Thymus (tissue), 11 donors: ENCODE data around the gene PARD3. TPM values are rescaled to one million over a fixed set of nuclear protein-coding genes. Genes with fewer than 3 reads are reported as not detected.
A peak's percentile ranks its signal among the peaks of the same experiment; 100 is the strongest.

ENCODE experiments used
- DNase-seq, 9 donors: peaks; one replicate each; pipeline ENCODE4 v3.0.0-alpha.2; 2013; ENCODE audit warnings: low spot score in 9 of 9, low read depth in 6 of 9, missing footprints in 1 of 9
- H3K27ac ChIP-seq, 2 donors: one replicate each; pipeline ENCODE4 v1.5.1; 2013; ENCODE audit warnings: control low read depth in 1 of 2, low read depth in 1 of 2, low read length in 1 of 2, mild to moderate bottlenecking in 1 of 2, moderate library complexity in 1 of 2
- H3K27me3 ChIP-seq, 2 donors: one replicate each; pipeline ENCODE4 v1.5.1; 2013; ENCODE audit warnings: low read length in 1 of 2; ENCODE audit not compliant: control insufficient read depth in 2 of 2, insufficient read depth in 1 of 2
- H3K36me3 ChIP-seq, 2 donors: one replicate each; pipeline ENCODE4 v1.5.1; 2013; ENCODE audit warnings: low read length in 1 of 2, mild to moderate bottlenecking in 1 of 2, moderate library complexity in 1 of 2; ENCODE audit not compliant: control insufficient read depth in 2 of 2, insufficient read depth in 2 of 2
- H3K4me1 ChIP-seq, 2 donors: one replicate each; pipeline ENCODE4 v1.5.1; 2013; ENCODE audit warnings: low read length in 2 of 2; ENCODE audit not compliant: control insufficient read depth in 2 of 2, insufficient read depth in 2 of 2
- H3K4me3 ChIP-seq, 2 donors: one replicate each; pipeline ENCODE4 v1.5.1; 2013; ENCODE audit warnings: low read length in 2 of 2, control low read depth in 1 of 2, mild to moderate bottlenecking in 1 of 2
- H3K9me3 ChIP-seq, 2 donors: one replicate each; pipeline ENCODE4 v1.5.1; 2013; ENCODE audit warnings: low read length in 1 of 2, mild to moderate bottlenecking in 1 of 2; ENCODE audit not compliant: control insufficient read depth in 2 of 2, insufficient read depth in 1 of 2
- WGBS: extraction: QIAGEN DNeasy Blood & Tissue Kit; methylation state at CpG from one replicate; pipeline ENCODE4 v1.1.7; 2013; 5-methylcytosine and 5-hydroxymethylcytosine counted together
- polyA plus RNA-seq: library from polyadenylated mRNA; stranded (reverse); fragments of 200-250 nt; gene quantifications from one replicate; pipeline ENCODE4 v1.2.3, GENCODE V29; 2013
- total RNA-seq: library from RNA; stranded (reverse); fragments of 120-200 nt; gene quantifications from one replicate; pipeline ENCODE4 v1.2.4, GENCODE V29; 2013
- donor health status: healthy.

The PARD3 gene
- total and polyA plus RNA-seq, 2 donors = 13.3 to 23.5 TPM

DNA sequence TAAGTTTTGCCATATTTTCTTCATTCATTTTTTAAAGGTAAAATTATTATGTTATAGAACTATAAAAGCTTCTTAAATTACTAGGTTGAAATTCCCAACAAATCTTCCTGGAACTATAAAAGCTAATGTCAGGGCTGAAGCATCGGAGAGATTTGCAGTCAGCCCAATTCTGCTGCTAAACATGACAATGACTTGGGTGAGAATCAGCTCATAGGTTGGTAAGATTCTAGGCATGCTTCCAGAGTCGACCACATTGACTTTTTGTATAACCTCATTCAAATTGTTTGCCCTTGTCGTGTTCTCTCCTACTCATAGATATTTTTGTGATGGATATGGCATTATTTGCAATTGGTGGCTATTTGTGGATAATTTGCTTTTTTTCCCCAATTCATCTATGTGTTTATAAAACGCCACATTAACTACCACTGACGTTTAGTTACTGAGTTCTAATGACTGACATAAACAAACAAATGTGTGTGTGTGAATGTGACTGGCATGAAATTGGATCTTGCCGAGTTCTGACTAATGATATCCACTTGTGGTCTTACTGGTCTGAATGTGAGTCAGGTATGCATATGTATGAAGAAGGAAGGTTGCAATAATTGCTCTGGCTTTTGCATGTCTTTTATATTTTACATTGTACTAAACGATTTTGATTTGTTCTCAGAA is 579.8 kb downstream of the PARD3 start:
- H3K27ac ChIP-seq = no peak overlapping the region
- DNase-seq = no peak
- no peaks in the 10 kb centered on the region for H3K9me3 ChIP-seq
- no peaks in the 10 kb centered on the region for H3K27me3 ChIP-seq
- no peak overlapping the region for H3K4me3 ChIP-seq
- H3K36me3 ChIP-seq = no peaks in the 10 kb centered on the region
- H3K4me1 ChIP-seq = peaks cover 0 to 3% of the 10 kb centered on the region in 2 donors
- 93% methylated on average over 7 of the region's 7 CpGs for WGBS

DNA sequence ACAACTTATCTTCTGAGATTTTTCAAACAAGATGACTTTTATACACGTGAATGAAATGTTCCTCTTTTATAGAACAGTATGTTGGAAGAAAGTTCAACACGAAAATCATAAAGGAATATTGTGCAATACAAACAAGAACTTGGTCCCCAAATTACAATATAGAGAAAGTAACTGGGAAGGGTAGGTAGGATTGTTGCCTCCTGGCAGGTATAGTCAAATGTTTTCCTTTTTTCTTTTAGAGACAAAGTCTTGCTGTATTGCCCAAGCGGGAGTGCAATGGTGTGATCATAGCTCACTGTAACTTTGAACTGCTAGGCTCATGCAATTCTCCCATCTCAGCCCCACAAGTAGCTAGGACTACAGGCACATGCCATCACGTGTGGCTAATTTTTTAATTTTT is 582.6 kb downstream of the PARD3 start:
- Histone ChIP-seq H3K4me3 (no peak overlapping the region), H3K36me3 (no peaks in the 10 kb centered on the region), H3K27me3 (no peaks in the 10 kb centered on the region), H3K9me3 (peaks cover 0 to under 1% of the 10 kb centered on the region in 2 donors), H3K27ac (no peak overlapping the region), H3K4me1 (peaks cover 0 to 3% of the 10 kb centered on the region in 2 donors)
- DNase-seq = no peak
- 97% methylated on average over 4 of the region's 4 CpGs for WGBS

DNA sequence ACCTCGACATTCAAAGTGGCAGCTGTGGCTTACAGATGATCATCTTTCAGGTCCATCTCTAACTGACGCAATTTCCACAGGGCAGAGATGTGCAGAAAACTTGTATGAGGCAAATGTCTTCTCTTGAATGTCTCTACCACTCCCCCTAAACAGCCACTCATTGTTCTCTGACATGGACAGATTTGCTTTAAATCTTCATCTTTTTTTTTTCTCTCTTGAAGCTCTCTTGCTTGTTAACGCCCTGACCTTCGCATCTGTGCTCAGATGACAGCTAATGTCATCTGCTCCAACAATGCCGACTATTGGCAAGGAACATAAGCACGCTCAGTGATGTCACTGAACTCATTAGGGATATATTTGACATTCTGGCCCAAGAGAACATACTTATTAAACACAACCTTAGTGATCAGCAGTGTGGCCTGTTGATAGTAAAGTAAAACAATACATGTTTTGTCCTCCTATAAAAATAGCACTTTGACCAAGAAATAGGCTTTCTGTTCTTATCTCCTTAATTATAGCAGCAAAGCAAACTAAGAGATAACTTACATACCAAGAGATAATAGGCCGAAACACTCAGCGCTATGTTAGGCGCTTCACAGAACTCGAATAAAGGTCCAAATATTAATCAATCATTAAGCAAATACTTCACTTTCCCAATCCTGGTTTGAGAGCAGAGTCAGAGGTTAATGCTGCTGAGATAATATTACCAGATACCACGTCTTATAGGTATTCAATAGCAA is 583.5 kb downstream of the PARD3 start:
- no peak overlapping the region for H3K4me3 ChIP-seq
- no peak overlapping the region for H3K27ac ChIP-seq
- DNase-seq = no peak
- H3K36me3 ChIP-seq = no peaks in the 10 kb centered on the region
- no peaks in the 10 kb centered on the region for H3K4me1 ChIP-seq
- peaks cover 0 to 4% of the 10 kb centered on the region in 2 donors for H3K9me3 ChIP-seq
- no peaks in the 10 kb centered on the region for H3K27me3 ChIP-seq
- 91% methylated on average over 11 of the region's 11 CpGs for WGBS

DNA sequence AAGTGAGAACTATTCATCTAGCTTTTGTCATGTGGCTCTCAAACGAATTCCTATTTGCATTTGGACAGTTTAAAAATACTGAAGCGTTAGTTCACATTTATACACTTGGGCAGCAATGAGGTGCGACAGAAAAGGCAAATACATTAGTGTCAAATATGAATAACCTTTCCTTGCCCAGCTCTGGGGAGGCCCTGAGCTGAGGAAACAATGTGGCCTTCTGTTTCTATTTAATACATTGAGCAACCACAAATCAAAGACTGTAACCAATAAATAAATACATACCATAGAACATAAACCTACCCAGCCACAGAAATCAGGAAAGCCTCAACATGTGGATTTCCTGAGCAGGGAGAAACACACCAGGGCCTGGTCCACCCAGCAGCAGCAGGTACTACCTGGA is 585.2 kb downstream of the PARD3 start:
- Histone ChIP-seq H3K9me3 (peaks cover 0 to 4% of the 10 kb centered on the region in 2 donors), H3K4me1 (no peaks in the 10 kb centered on the region), H3K27ac (no peak overlapping the region), H3K27me3 (no peaks in the 10 kb centered on the region), H3K36me3 (no peaks in the 10 kb centered on the region), H3K4me3 (no peak overlapping the region)
- WGBS = 94% methylated on average over 3 of the region's 3 CpGs
- no peak for DNase-seq

DNA sequence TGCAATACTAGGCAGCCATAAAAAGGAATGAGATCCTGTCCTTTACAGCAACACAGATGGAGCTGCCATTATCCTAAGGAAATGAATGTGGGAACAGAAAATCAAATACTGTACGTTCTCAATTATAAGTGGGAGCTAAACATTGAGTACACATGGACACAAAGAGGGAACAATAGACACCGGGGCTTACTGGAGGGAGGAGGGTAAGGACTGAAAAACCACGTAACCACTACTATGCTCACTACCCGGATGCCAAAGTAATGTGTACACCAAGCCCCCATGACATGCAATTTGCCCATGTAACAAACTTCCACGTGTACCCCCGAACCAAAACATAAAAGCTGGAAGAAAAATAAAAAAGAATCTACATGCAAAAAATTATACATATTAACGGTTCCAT is 587.0 kb downstream of the PARD3 start:
- H3K27ac ChIP-seq = no peak overlapping the region
- no peaks in the 10 kb centered on the region for H3K4me1 ChIP-seq
- H3K27me3 ChIP-seq = no peaks in the 10 kb centered on the region
- DNase-seq = no peak
- H3K36me3 ChIP-seq = no peaks in the 10 kb centered on the region
- no peak overlapping the region for H3K4me3 ChIP-seq
- H3K9me3 ChIP-seq = peaks cover 0 to 4% of the 10 kb centered on the region in 2 donors
- WGBS = 52% methylated on average over 7 of the region's 7 CpGs

DNA sequence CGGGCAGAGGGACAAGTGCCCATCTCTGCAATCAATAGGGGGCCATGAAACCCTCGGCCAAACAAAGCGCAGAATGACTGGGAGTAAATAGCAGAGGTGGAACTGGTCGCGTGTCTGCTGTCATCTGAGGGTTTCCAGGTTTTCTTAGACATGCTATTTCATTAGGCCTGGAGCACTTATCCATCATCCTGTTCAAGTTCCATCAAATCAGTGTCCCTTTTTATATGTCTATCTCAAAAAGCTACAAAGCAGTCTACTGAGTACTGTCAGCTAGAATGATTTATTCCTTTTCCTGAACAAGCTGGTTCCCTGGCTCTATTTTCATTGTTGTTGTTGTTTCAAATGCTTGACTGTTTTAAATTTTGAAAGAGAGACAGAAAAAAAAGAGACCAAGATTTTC is 590.5 kb downstream of the PARD3 start:
- Histone ChIP-seq H3K9me3 (peaks cover 0 to 4% of the 10 kb centered on the region in 2 donors), H3K36me3 (no peaks in the 10 kb centered on the region), H3K4me3 (no peak overlapping the region), H3K27me3 (no peaks in the 10 kb centered on the region), H3K4me1 (peaks cover 12 to 15% of the 10 kb centered on the region in 2 donors), H3K27ac (no peak overlapping the region)
- 96% methylated on average over 5 of the region's 5 CpGs for WGBS
- no peak for DNase-seq

DNA sequence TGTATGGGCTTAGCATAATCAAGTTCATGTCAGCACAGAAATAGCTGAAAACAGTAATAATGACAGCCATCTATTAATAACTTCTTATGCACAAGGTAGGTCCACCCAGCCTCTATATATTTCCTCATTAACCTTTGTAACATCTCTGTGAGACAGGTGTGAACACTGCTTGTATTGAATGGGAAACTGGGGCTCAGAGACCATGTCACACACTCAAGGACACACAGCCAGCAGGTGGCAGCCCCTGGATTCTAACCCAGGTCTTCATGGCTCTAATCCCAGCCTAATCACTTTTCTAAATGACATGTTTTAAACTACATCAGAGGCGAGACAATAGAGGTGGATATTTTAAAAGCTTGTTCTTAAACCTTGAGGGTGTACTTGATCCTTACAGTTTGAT is 591.4 kb downstream of the PARD3 start:
- no peak overlapping the region for H3K4me3 ChIP-seq
- H3K27ac ChIP-seq = no peak overlapping the region
- peaks cover 0 to 4% of the 10 kb centered on the region in 2 donors for H3K9me3 ChIP-seq
- WGBS = 92% methylated on average over 1 of the region's 1 CpG
- no peak for DNase-seq
- H3K27me3 ChIP-seq = no peaks in the 10 kb centered on the region
- peaks cover 12 to 15% of the 10 kb centered on the region in 2 donors for H3K4me1 ChIP-seq
- no peaks in the 10 kb centered on the region for H3K36me3 ChIP-seq

DNA sequence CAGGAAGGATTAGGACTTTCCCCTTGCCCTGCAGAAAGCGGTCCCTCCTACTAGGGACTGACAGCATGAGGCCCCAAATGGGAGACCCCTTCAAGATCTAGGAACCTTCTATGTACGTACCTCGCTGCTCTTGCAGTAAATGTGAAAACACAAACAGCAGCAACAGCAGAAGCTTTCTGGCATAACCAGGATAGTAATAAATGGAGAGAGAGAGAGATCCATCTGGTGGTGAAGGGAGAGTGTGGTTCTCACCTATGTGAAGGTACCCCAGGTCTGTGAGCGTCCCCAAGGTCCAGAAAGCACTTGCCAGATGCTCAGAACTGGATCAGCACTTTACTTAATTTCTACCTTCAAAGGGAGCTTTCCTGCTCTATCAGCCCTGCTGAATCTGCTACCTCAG is 592.7 kb downstream of the PARD3 start:
- H3K9me3 ChIP-seq = peaks cover 0 to 3% of the 10 kb centered on the region in 2 donors
- no peak overlapping the region for H3K4me3 ChIP-seq
- peaks cover 12 to 15% of the 10 kb centered on the region in 2 donors for H3K4me1 ChIP-seq
- WGBS = 98% methylated on average over 4 of the region's 4 CpGs
- H3K27ac ChIP-seq = no peak overlapping the region
- no peaks in the 10 kb centered on the region for H3K27me3 ChIP-seq
- DNase-seq = no peak
- H3K36me3 ChIP-seq = no peaks in the 10 kb centered on the region

DNA sequence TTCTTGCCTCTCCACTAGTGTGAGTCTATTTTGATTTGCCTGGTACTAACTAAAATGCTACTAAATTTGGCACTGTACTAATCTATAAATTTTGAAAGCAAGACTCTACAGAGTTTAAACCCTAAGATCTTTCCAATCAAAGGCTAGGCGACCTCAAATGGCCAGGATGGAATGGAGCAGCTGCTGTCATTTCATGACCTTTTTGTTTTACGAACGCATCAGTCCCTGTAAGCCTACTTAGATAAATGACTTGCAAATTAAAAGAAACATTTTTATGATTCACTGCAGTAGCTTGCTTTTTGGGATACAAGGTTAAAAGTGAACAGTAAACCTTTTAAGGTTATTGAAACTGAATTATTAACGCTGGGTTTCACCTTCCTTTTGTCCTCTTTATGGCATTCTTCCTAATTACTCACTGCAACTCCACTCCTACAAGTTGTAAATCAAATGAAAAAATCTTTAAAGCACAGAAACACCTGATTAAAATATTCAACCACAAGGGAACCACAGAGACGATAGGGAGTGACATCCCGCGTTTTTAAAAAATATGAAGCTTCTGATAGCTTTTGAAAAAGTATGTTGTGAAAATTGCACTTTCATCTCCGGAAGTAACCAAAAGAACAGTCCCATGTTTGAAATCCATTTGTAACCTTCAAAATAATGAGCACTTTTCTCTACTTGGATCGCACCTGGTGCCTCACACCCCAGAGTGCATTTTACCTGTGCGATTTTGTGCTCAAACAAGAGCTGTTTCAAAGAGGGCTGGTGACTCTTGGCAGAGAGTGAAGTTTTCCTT is 595.1 kb downstream of the PARD3 start:
- H3K9me3 ChIP-seq = no peaks in the 10 kb centered on the region
- peak in 4 of 9 donors; percentile 13 to 52 (median 30) for DNase-seq
- H3K36me3 ChIP-seq = no peaks in the 10 kb centered on the region
- WGBS = 30% methylated on average over 10 of the region's 10 CpGs
- H3K27ac ChIP-seq = no peak overlapping the region
- H3K27me3 ChIP-seq = no peaks in the 10 kb centered on the region
- peaks cover 12 to 15% of the 10 kb centered on the region in 2 donors for H3K4me1 ChIP-seq
- H3K4me3 ChIP-seq = no peak overlapping the region
